Activated CD8-positive, alpha-beta memory T cell treated with anti-CD3 and anti-CD28 coated beads for 1 hour (primary cell): Measurements from ENCODE around the gene TSSC4.

ENCODE experiments used
- DNase-seq, 2 donors: peaks; one replicate each; pipeline ENCODE4 v3.0.0-alpha.2; 2020; ENCODE audit warnings: low read depth in 1 of 2; ENCODE audit errors: extremely low read depth in 1 of 2

TSSC4 gene

GRCh38 chr11:2368851-2369180 lies 31.7 kb upstream of the TSSC4 start:
- DNase-seq = no peak

DNA sequence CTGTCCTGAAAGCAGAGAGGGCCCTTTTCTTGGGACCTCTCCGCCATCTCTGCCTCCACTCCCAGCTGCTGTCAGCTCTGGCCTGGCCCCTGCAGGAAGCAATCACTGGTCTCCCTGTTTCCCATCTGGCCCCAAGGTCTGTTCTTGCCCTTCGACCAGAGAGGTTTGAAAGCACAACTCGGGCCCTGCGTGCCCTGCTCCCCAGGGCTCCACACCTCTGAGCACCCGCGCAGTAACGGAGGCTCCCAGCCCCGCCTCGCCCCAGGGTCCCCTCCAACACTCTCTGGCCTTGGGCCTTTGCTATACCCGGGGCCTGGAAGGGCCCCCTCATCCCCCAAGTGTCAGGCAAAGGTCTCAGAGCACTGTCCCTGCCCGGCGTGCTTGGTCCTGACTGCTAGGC lies 31.2 kb upstream of the TSSC4 start:
- DNase-seq = no peak

- DNase-seq = no peak
These were observed 30.7 kb upstream of the TSSC4 start for GRCh38 chr11:2369896-2370295.

GRCh38 chr11:2374456-2375201 lies 25.9 kb upstream of the TSSC4 start:
- DNase-seq = no peak

GRCh38 chr11:2375341-2375853 lies 25.2 kb upstream of the TSSC4 start:
- no peak for DNase-seq

DNA sequence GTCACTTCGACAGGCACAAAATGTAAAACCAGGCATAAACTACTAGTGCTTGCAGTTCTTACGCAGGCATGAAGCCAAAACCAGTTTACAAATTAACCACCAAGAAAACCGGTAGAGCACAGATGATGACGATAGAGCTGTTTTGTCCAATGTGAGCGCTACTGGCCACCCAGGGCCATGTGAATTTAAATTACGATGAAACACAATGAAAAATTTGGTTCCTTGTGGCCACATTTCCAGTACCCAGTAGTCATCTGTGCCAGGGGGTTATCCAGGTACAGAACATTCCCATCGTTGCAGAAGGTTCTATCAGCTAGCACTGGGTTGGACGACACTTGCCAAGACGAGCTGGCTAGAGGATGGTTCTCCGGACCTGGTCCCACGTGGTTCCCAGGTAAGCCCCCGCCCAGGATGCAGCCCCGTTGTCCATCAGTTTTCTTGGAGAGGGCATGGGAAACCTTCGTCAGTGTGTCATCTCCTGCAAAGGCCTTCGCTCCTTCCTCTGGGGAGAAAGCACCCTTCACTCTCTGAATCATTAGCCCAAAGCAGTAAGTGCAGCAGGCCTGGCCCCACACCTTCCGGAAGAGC lies 24.5 kb upstream of the TSSC4 start:
- no peak for DNase-seq

DNA sequence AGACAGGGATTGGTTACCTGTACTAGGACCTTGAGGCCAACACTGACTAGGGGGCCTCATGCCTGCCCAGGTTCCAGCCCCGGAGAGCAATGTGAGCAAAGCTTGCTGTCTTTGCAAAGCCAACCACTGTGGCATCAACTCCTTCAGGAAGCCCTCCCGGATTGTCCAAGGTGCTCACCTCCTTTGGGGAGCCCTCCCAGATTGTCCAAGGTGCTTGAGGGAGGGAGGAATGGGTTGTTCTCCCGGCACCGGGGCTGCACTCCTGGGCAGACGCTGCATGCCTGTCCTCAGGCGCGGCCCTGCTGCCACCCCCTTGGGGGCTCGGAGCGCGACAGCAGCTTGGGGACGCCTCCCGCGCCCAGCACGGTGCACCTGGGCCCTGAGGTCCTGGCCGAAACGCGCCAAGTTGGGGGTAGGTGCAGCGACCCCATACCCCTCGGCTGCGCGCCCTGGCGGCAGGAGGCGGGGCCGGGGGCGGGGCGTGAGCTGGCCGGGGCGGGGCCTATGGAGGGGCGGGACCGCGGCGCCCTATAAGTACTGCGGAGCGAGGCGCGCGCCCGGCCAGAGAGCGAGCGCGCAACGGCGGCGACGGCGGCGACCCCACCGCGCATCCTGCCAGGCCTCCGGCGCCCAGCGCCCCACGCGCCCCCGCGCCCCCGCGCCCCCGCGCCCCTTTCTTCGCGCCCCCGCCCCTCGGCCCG lies 23.6 kb upstream of the TSSC4 start, which contains the start of gene CD81:
Gene CD81, plus strand, starts transcription at position 560 of the 701 bp plus-strand sequence. CDS start 240 bp downstream, outside the sequence.
- DNase-seq = peak in 1 of 2 donors; percentile 59

DNA sequence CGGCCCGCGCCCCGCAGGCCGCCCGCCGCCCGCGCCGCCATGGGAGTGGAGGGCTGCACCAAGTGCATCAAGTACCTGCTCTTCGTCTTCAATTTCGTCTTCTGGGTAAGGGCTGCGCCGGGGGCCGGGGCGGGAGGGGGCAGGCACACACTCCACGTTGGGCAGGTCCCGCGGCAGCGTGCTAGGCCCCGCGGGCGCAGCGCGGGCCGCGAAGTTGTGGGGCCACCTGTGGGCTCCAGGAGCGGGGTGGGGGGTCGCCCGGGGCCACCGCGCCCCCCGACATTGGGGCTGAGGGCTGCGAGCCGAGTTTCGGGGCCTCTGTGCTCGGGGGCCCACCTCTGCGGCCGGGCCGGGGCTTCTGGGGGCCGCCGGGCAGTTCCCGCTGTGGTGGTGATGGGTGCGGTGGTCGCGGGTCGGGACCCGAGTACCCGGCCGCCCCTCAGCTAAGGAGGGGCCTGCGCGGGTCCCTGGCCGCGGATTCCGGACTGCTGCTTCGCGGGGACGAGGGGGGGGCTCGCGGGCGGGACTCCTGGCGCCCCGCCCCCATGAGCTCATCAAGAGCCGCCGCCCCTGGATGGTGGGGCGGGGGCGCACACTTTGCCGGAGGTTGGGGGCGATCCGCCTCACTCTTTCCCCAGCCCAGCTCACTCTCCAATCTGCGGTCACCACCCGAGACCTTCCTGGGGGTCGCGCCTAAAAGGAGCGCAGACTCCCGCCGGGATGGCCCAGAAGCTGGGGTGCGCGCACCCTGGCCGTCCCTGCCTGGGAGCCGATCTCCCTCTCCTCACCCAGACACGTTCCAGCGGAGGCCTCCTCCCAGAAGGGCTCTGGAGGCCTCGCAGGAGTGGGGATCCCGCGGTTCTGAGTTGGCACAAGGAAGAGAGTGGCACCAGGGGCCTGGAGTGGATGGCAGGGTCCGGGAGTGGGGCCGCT lies 22.8 kb upstream of the TSSC4 start:
- DNase-seq = no peak

DNA sequence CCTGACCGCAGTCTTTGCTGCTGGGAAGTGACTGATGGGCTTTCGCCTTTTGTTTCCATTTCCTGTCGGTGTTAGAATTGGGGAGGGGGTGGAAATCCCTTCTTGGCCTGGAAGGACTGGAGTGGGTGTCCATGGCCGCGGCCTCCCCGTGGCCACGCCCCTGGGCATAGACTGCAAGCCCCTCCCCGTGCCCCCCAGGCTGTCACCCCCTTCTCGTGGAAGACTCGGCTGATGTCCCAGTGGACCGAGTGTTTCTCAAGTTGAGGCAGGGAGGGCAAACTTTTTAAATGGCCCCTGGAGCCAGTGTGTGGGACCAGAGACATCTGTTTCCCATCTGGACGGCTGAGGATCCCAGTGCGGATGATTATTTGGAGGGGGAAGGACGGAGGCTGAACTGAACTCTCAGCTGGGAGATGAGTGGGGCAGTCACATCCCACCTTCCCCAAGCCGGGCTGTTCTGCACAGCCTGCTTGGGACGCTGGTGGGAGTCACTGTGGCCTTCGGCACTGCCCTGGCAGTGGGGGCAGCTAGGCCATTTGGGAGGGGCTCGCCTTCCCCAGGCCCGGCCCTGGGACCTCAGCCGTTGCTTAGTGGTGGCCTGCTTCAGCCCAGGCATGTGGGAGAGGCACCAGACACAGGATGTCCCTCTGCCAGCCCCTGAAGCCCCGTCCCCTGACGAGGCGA lies 21.9 kb upstream of the TSSC4 start:
- no peak for DNase-seq

DNA sequence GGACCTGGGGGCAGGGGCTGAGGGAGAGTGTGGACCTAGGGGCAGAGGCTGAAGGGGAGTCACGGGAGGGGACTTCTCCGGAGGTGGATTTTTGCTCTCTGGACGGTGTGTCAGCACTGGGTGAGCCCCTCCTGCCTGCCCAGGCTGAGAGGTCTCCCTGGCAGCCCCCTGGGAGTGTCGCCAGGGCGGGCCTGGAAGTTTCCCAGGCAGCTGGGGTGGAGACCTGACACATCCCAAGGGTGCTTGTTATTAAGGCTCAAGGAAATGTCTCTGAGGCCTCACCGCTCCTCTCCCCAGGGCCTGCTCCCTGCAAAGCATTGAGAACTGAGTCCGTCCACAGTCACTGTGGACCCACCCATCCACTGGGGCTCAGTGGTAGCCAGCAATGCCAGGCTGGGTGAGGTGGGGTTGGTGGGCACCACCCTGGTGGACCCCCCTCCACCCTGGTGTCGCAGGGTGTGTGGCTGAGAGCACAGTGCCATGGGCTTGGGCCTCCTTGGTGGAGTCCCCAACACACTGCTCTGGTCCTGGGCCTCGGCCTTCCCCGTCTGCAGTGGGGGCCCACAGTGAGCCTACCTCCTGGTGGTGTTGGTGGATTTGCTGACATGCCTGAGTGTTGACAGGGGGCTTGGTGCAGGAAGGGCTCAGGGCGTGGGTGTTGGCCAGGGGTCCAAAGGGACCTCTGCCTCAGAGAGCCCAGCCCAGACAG lies 20.9 kb upstream of the TSSC4 start:
- no peak for DNase-seq

DNA sequence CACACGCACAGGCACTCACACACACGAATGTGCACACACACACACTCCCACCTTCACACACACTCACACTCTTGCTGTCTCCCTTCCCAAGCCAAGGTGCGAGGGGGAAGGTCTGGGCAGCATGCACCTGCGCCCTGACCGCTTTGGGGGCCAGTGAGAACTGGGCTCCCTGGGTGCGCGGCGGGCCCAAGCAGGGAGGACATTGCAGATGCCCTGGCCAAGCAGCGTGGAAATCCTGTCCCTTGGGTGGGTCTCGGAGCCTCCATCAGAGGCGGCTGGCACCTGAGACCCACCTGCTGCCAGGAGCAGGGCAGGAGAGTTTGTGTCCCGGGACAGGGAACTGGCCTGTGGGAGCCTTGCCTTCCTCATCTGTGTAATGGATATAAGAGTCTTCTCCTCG lies 20.2 kb upstream of the TSSC4 start:
- no peak for DNase-seq

DNA sequence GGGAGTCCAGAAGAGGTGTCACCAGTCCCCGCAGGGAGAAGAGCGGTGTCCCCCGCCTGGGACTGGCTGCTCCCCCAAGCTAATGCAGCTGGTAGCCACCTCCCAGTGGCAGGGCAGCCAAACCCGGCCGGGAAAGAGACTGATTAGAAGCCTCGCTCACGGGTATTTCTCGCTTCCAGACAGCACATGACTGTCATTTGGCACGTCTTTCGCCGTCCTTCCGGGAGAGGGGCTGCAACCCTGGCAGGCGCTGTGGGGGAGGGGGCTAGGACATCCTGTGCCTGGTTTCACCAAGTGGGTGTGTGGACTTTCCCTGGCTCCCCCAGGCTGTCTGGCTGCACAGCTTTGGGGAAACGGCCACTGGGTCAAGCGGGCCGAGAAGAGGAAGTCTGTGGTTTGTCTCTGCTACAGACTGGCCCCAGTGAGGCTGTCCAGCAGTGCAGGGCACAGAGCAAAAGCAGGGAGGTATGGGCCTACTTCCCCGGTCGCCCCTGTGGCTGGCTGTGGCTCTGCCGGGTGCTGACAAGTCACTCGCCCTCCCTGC lies 19.7 kb upstream of the TSSC4 start:
- no peak for DNase-seq

DNA sequence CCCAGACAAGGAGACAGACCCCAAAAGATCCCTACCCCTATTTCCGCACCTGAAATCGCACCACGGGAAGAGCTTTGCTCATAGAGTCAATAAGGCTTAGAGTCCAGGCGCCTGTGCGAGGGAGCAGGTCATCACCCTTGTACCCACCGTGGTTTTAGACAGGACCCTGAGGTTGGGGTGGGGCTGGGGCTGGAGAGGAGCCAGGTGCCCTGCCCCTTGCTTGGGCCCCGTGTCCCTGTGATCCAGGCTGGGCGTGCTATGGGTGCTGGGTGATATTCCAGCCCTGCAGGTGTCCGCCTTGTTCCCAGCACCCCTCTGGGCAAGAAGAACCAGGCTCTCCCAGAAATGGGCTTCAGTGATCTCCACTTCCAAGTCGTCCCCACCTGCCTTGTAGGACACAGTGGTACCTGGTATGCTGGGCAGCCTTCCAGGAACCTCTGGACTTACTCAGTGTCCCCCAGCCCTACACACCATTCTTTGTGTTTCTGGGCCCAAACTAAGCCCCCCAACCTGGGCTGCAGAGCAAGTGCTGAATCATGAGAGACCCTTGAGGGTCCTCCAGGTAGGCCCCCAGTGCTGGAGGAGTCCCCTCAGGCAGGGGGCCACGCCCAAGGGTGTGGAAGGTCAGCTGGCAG lies 18.9 kb upstream of the TSSC4 start:
- no peak for DNase-seq

- no peak for DNase-seq
These were observed 18.4 kb upstream of the TSSC4 start for GRCh38 chr11:2382129-2382517.

DNA sequence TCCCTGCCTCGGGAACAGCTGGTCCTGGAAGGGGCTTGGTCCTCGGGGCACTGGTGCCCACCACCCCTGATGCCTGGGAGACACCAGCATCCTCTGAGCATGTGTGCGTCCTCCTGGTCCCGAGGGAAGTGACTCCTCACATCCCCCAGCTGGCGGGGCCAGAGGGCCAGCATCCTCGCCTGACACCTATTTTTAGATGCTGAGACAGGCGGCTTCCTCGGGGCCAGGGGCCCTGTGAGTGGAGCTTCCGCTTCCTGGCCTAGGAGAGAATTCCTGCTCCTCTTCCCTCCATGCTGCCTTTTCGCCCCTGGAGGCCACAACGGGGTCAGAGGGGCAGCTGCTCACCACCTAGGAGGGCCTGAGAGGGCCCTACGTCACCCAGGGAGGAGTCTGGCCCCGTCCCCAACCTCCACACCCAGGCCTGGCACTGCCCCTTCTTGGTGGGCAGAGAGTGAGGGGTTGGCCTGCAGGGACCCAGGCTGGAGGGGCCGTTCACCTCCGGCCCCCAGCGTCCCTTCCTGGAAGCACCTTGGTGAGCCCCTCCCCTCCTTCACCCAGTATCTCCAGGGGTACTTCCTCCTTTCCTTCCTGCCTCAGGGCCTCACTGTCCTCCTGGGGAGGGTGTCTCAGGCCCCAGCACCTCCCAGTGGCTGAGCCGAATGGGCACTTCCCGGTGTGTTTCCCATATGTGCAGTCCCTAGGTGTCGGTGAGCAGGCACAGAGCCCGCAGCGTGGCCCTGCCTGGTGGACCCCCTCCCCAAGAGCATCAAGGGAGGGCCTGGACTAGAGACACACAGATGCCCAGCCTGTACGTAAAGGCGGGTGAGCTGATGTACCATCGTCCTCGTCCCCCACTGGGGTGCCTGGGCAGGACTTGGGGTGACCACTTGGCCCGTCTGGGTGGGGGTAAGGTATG lies 17.4 kb upstream of the TSSC4 start:
- DNase-seq = no peak

DNA sequence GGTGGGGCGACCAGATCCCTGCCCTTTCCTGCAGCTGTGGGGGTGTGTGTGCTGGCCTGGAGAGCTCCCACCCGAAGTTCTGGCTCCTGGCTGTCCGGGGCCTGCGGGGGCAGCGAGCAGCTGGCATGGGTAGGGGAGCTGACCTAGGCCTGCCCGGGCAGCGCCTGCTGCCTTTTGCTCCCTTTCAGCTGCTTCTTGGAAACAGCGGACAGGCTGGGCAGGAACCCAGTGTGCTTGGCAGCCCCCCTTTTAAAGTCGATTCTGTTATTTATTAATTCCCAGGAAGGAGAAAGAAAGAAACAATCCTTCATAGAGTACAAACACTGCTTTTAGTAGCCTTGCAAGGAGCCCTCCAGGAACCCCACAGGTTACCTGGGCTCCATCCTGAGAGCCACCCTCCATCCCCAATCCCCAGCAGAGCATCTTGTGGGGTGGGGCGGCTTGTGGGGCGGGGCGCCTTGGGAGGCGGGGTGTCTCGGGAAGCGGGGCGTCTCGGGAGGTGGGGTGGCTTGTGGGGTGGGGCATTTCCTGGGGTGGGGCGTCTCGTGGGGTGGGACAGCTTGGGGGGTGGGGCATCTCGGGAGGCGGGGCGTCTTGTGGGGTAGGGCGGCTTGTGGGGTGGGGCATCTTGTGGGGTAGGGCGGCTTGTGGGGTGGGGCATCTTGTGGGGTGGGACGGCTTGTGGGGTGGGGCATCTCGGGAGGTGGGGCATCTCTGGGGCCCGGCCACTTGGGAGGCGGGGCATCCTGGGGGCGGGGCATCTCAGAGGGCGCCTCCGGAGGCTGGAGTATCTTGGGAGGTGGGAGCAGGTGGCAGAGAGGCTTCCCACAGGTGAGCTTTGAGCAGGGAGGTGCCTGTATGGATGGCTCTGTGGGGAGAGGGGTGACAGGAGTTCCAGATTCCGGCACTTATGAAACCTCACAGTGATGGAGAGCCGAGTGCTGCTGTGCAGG lies 16.4 kb upstream of the TSSC4 start:
- DNase-seq = no peak
